Left lung (tissue), 10 donors: ENCODE results near the gene RNF11. TPM values are rescaled to one million over a fixed set of nuclear protein-coding genes. Genes with fewer than 3 reads are reported as not detected.

Experiments used
- ATAC-seq: fragments of 200-7000 bp; cut with Tn5 transposase; one replicate; pipeline ENCODE4 v1.9.1; 2020; ENCODE audit warnings: moderate library complexity
- DNase-seq, 4 donors: peaks; one replicate each; pipeline ENCODE4 v3.0.0-alpha.2; 2013 to 2020
- H3K27ac ChIP-seq, 2 donors: fragments of 200-600 bp; sonication (generic) in 1 of 2; one replicate each; pipeline versions ENCODE4 v1.5.0 to v1.8.0; 2020 to 2021
- H3K27me3 ChIP-seq, 2 donors: fragments of 200-600 bp; sonication (generic) in 1 of 2; one replicate each; pipeline versions ENCODE4 v1.5.0 to v1.8.0; 2020 to 2021
- H3K36me3 ChIP-seq, 2 donors: fragments of 200-600 bp; sonication (generic) in 1 of 2; one replicate each; pipeline versions ENCODE4 v1.5.0 to v1.8.0; 2020 to 2021
- H3K4me1 ChIP-seq, 2 donors: fragments of 200-600 bp; one replicate each; pipeline ENCODE4 v1.8.0; 2021
- H3K4me3 ChIP-seq, 2 donors: fragments of 200-600 bp; sonication (generic) in 1 of 2; one replicate each; pipeline versions ENCODE4 v1.5.0 to v1.8.0; 2020 to 2021; ENCODE audit warnings: mild to moderate bottlenecking in 1 of 2
- H3K9me3 ChIP-seq, 2 donors: fragments of 200-600 bp; sonication (generic) in 1 of 2; one replicate each; pipeline versions ENCODE4 v1.5.0 to v1.8.0; 2020 to 2021
- CTCF ChIP-seq, 2 donors: fragments of 200-600 bp; sonication (generic) in 1 of 2; IDR thresholded peaks; one replicate each; pipeline versions ENCODE4 v1.5.0 to v1.8.0; 2021; ENCODE audit warnings: antibody characterized with exemption in 2 of 2
- intact Hi-C, 2 donors: fragments of 100-400 bp; cut with DNase I; formaldehyde crosslinking; loops; one replicate each; pipeline versions ENCODE4 v1.11.2 to v1.14.2; 2022
- polyA plus RNA-seq, 6 donors: library from polyadenylated mRNA; unstranded; fragments of 120-200 nt; gene quantifications; one replicate each; pipeline ENCODE4 v1.2.1, GENCODE V29; 2013; ENCODE audit not compliant: insufficient read length in 6 of 6
- total RNA-seq, 2 donors: library from RNA; stranded (reverse); fragmentation: NEBNext Ultra II Directional; extraction: Animal tissue kit (Norgen Biotek cat#: 25700); gene quantifications; one replicate each; pipeline ENCODE4 v1.2.1, GENCODE V29; 2021
- donor health status: DM: no; HTN: yes; CAD: no.
- donor health status: DM: no; HTN: no; CAD: no.

The RNF11 gene
- total and polyA plus RNA-seq, 8 donors: 90.1 to 114 (median 97.7) TPM

- H3K36me3 ChIP-seq: no peaks in the 10 kb centered on the region
- intact Hi-C loops: no loop called here
- TF ChIP-seq CTCF (IDR thresholded peaks at IDR 0.05): no peak
- peaks cover 3 to 29% of the 10 kb centered on the region in 2 donors for H3K4me1 ChIP-seq
- H3K9me3 ChIP-seq: no peaks in the 10 kb centered on the region
- no peaks in the 10 kb centered on the region for H3K27me3 ChIP-seq
- ATAC-seq (no peak), DNase-seq (no peak)
- no peak overlapping the region for H3K27ac ChIP-seq
- no peak overlapping the region for H3K4me3 ChIP-seq
Observed at GRCh38 chr1:51299185-51299885, 63.3 kb downstream of the RNF11 start.

- Histone ChIP-seq H3K4me3 (no peak overlapping the region), H3K27ac (no peak overlapping the region), H3K4me1 (peaks cover 3 to 30% of the 10 kb centered on the region in 2 donors), H3K27me3 (no peaks in the 10 kb centered on the region), H3K9me3 (no peaks in the 10 kb centered on the region), H3K36me3 (no peaks in the 10 kb centered on the region)
- intact Hi-C loops: no loop called here
- no peak for TF ChIP-seq CTCF (IDR thresholded peaks at IDR 0.05)
- DNase-seq: no peak
- ATAC-seq: no peak
Observed at GRCh38 chr1:51299981-51300670, 64.1 kb downstream of the RNF11 start.

GRCh38 chr1:51301152-51301843 lies 65.2 kb downstream of the RNF11 start:
- ATAC-seq (no peak), DNase-seq (no peak)
- H3K36me3 ChIP-seq: no peaks in the 10 kb centered on the region
- H3K4me3 ChIP-seq: no peak overlapping the region
- peaks cover 3 to 29% of the 10 kb centered on the region in 2 donors for H3K4me1 ChIP-seq
- intact Hi-C loops: no loop called here
- no peak for TF ChIP-seq CTCF (IDR thresholded peaks at IDR 0.05)
- no peak overlapping the region for H3K27ac ChIP-seq
- no peaks in the 10 kb centered on the region for H3K9me3 ChIP-seq
- H3K27me3 ChIP-seq: no peaks in the 10 kb centered on the region

GRCh38 chr1:51301844-51302162 lies 65.7 kb downstream of the RNF11 start:
- intact Hi-C loops: no loop called here
- no peaks in the 10 kb centered on the region for H3K36me3 ChIP-seq
- H3K4me3 ChIP-seq: no peak overlapping the region
- H3K4me1 ChIP-seq: peaks cover 0 to 24% of the 10 kb centered on the region in 2 donors
- DNase-seq: no peak
- H3K27ac ChIP-seq: no peak overlapping the region
- no peak for ATAC-seq
- TF ChIP-seq CTCF (IDR thresholded peaks at IDR 0.05): no peak
- H3K27me3 ChIP-seq: no peaks in the 10 kb centered on the region
- no peaks in the 10 kb centered on the region for H3K9me3 ChIP-seq

- H3K4me1 ChIP-seq: peaks cover 0 to 20% of the 10 kb centered on the region in 2 donors
Observed at GRCh38 chr1:51302270-51302669, 66.2 kb downstream of the RNF11 start.

More at GRCh38 chr1:51302270-51302669, 66.2 kb downstream of the RNF11 start:
- Histone ChIP-seq H3K27me3 (no peaks in the 10 kb centered on the region), H3K9me3 (no peaks in the 10 kb centered on the region), H3K4me3 (no peak overlapping the region), H3K36me3 (no peaks in the 10 kb centered on the region), H3K27ac (no peak overlapping the region)
- TF ChIP-seq CTCF (IDR thresholded peaks at IDR 0.05): no peak
- ATAC-seq: no peak
- intact Hi-C loops: no loop called here
- DNase-seq: no peak
